K562 (cell line): ENCODE results near the gene CRYM. TPM values are rescaled to one million over a fixed set of nuclear protein-coding genes. Genes with fewer than 3 reads are reported as not detected.

Experiments
- ATAC-seq: fragments of 200-7000 bp; cut with Tn5 transposase; 3 replicates; pipeline ENCODE4 v1.9.1; 2020; ENCODE audit warnings: moderate library complexity
- BruUV-seq: library from RNA; stranded (reverse); fragments of 400-500 nt; replicated peaks from 2 replicates; lab custom pipeline; 2021; lab: Mats Ljungman, UMichigan
- CTCF ChIA-PET: fragments of 300-600 bp; formaldehyde crosslinking; extraction: SDS; loops from one replicate; lab custom pipeline; 2021; ENCODE audit warnings: low intra/inter-chr PET ratio; lab: Yijun Ruan, JAX
- POLR2A ChIA-PET: fragments of 300-600, 350-650 bp; sonication (Branson Sonifier 250); formaldehyde crosslinking; extraction: SDS; loops from one replicate; lab custom pipeline; 2021; ENCODE audit warnings: antibody characterized with exemption, inconsistent platforms; lab: Yijun Ruan, JAX
- DNase-seq, 4 experiments: peaks; one replicate each; pipeline versions ENCODE4 v3.0.0 to v3.0.0-alpha.2; 2011 to 2018; ENCODE audit warnings: low spot score in 3 of 4, mixed read lengths in 3 of 4; ENCODE audit errors: extremely low read depth in 1 of 4
- FAIRE-seq: peaks from 2 replicates; lab custom pipeline; 2011; peaks lifted over from hg19 to GRCh38; lab: Jason Lieb, UNC
- H2AFZ ChIP-seq: 2 replicates; pipeline ENCODE4 v1.6.0; 2011; ENCODE audit warnings: low read depth, low read length, control low read depth, inconsistent platforms
- H3K27ac ChIP-seq: fragments of 200-600 bp; 3 replicates; pipeline ENCODE4 v1.8.0; 2011; ENCODE audit warnings: low read depth, mild to moderate bottlenecking, control low read depth, inconsistent platforms, low read length, moderate library complexity, mixed read lengths; ENCODE audit errors: extremely low read depth
- H3K27me3 ChIP-seq, 2 experiments: fragments of 300-600 bp in 1 of 2; 2 replicates in 1 of 2; 3 replicates in 1 of 2; pipeline versions ENCODE4 v1.6.0 to v1.8.0; 2011; ENCODE audit warnings: inconsistent platforms in 2 of 2, low read length in 2 of 2, mild to moderate bottlenecking in 1 of 2, mixed read lengths in 1 of 2, moderate library complexity in 1 of 2; ENCODE audit not compliant: control insufficient read depth in 2 of 2, insufficient read depth in 2 of 2
- H3K36me3 ChIP-seq: fragments of 300-600 bp; 3 replicates; pipeline ENCODE4 v1.8.0; 2011; ENCODE audit warnings: mild to moderate bottlenecking, low read length, inconsistent platforms; ENCODE audit not compliant: control insufficient read depth, insufficient read depth
- H3K4me1 ChIP-seq, 2 experiments: fragments of 200-600 bp in 1 of 2; replicated peaks in 1 of 2; 2 replicates in 1 of 2; 3 replicates in 1 of 2; pipeline versions ENCODE4 v1.5.1 to v1.8.0; 2011; ENCODE audit warnings: inconsistent platforms in 2 of 2, low read length in 2 of 2, mild to moderate bottlenecking in 1 of 2, mixed read lengths in 1 of 2, moderate library complexity in 1 of 2; ENCODE audit not compliant: control insufficient read depth in 2 of 2, insufficient read depth in 2 of 2
- H3K4me2 ChIP-seq: 2 replicates; pipeline ENCODE4 v1.6.1; 2011; ENCODE audit warnings: low read length, control low read depth, inconsistent platforms, mixed read lengths; ENCODE audit not compliant: insufficient read depth
- H3K4me3 ChIP-seq: fragments of 200-600 bp; sonication (generic), shearing (Covaris generic); 2 replicates; pipeline ENCODE4 v1.5.1; 2016; ENCODE audit warnings: control low read depth, inconsistent platforms
- H3K79me2 ChIP-seq: fragments of 200-600 bp; 3 replicates; pipeline ENCODE4 v1.8.0; 2011; ENCODE audit warnings: low read length, inconsistent platforms; ENCODE audit not compliant: control insufficient read depth, insufficient read depth
- H3K9ac ChIP-seq, 2 experiments: 2 replicates each; pipeline versions ENCODE4 v1.6.0 to v1.6.1; 2011; ENCODE audit warnings: low read depth in 2 of 2, low read length in 2 of 2, control low read depth in 1 of 2, inconsistent platforms in 1 of 2, mild to moderate bottlenecking in 1 of 2, mixed read lengths in 1 of 2; ENCODE audit not compliant: insufficient read depth in 1 of 2
- H3K9me1 ChIP-seq: one replicate; pipeline ENCODE4 v1.6.0; 2011; ENCODE audit warnings: inconsistent platforms, mild to moderate bottlenecking, low read length, moderate library complexity; ENCODE audit not compliant: control insufficient read depth, insufficient read depth
- H3K9me3 ChIP-seq: replicated peaks from 2 replicates; pipeline ENCODE4 v1.5.1; 2011; ENCODE audit warnings: low read depth, low read length, inconsistent platforms; ENCODE audit not compliant: control insufficient read depth, insufficient read depth
- H4K20me1 ChIP-seq: replicated peaks from 2 replicates; pipeline ENCODE4 v1.6.1; 2011; ENCODE audit warnings: low read length, inconsistent platforms, mixed read lengths; ENCODE audit not compliant: control insufficient read depth, insufficient read depth
- ERF ChIP-seq: fragments of 450-650 bp; formaldehyde crosslinking; IDR thresholded peaks from 2 replicates; pipeline ENCODE4 v1.4.0; 2020; ENCODE audit warnings: mild to moderate bottlenecking, mixed read lengths
- FOXM1 ChIP-seq, 2 experiments: fragments of 450-650 bp in 1 of 2; sonication (generic) in 1 of 2; formaldehyde crosslinking in 1 of 2; IDR thresholded peaks; 2 replicates each; pipeline versions ENCODE4 v1.6.1 to v1.9.0; 2017 to 2022; ENCODE audit warnings: low read depth in 2 of 2, mild to moderate bottlenecking in 2 of 2, missing genetic modification reagents in 1 of 2, moderate library complexity in 1 of 2
- MCM3 ChIP-seq: fragments of 450-650 bp; IDR thresholded peaks from 2 replicates; pipeline ENCODE4 v1.6.1; 2016
- NR2C2 ChIP-seq, 2 experiments: fragments of 200-800 bp in 1 of 2; sonication (Bioruptor generic) in 1 of 2; sonication (generic) in 1 of 2; formaldehyde crosslinking in 1 of 2; IDR thresholded peaks; 2 replicates each; pipeline versions ENCODE4 v1.6.1 to v1.8.0; 2016 to 2022; ENCODE audit warnings: mild to moderate bottlenecking in 1 of 2, missing compliant biosample characterization in 1 of 2, missing genetic modification characterization in 1 of 2, missing genetic modification reagents in 1 of 2
- SNRNP70 ChIP-seq: fragments of 200-400 bp; formaldehyde crosslinking; optimal IDR thresholded peaks from 2 replicates; pipeline ENCODE3; 2017; ENCODE audit warnings: low read depth, low read length
- TCF7L2 ChIP-seq: fragments of 150-350 bp; IDR thresholded peaks from 2 replicates; pipeline ENCODE4 v1.6.1; 2016; ENCODE audit warnings: low read depth, mild to moderate bottlenecking, low read length, moderate library complexity
- WGBS: fragments of 100-300 bp; shearing (Covaris generic); methylation state at CpG from one replicate; pipeline ENCODE4 v1.1.6; 2016; ENCODE audit warnings: low coverage, mixed read lengths; ENCODE audit not compliant: insufficient coverage; ENCODE audit errors: missing lambda C conversion rate; 5-methylcytosine and 5-hydroxymethylcytosine counted together
- in situ Hi-C: fragments of 300-500 bp; cut with MboI; formaldehyde crosslinking; loops from 4 replicates; pipeline ENCODE4 v1.15.0; 2018; ENCODE audit warnings: inconsistent platforms, mixed read lengths
- intact Hi-C: fragments of 100-400 bp; cut with micrococcal nuclease; formaldehyde crosslinking; loops from 2 replicates; pipeline ENCODE4 v1.14.2; 2022
- polyA plus RNA-seq, 8 experiments: library from polyadenylated mRNA; depleted of rRNA in 4 of 8; stranded (reverse) in 5 of 8; unstranded in 3 of 8; fragments of >200 nt; fragmentation: Nextera tagmentation in 2 of 8; fragmentation: Illumina TruSeq in 1 of 8; extraction: Ambion mirVana in 2 of 8; extraction: Trizol in 1 of 8; gene quantifications; 2 replicates each; pipeline versions ENCODE4 v1.2.1 to v1.2.3, GENCODE V29; 2011 to 2014; ENCODE audit warnings: inconsistent platforms in 1 of 8, missing spikeins in 1 of 8
- total RNA-seq, 7 experiments: library from RNA; depleted of rRNA in 6 of 7; stranded (reverse); fragments of >200 nt in 6 of 7; fragmentation: Illumina TruSeq in 2 of 7; extraction: Trizol in 2 of 7; gene quantifications; 2 replicates each; pipeline versions ENCODE4 v1.2.1 to v1.2.3, GENCODE V29; 2011 to 2021; ENCODE audit warnings: low replicate concordance in 1 of 7
- TF ChIP-seq, protein P1 (sequence below): sonication (generic); formaldehyde crosslinking; IDR thresholded peaks from 2 replicates; pipeline ENCODE4 v1.8.0; 2022; ENCODE audit warnings: mild to moderate bottlenecking, missing genetic modification reagents
- TF ChIP-seq, protein P2 (sequence below): fragments of 450-650 bp; IDR thresholded peaks from 2 replicates; pipeline ENCODE4 v1.6.1; 2014; ENCODE audit warnings: low read depth, mild to moderate bottlenecking, moderate library complexity, borderline replicate concordance
- TF ChIP-seq, protein P3 (sequence below): sonication (generic); formaldehyde crosslinking; IDR thresholded peaks from 2 replicates; pipeline ENCODE4 v1.9.0; 2022; ENCODE audit warnings: mild to moderate bottlenecking, missing genetic modification reagents

CRYM gene
- total and polyA plus RNA-seq, 9 of the 15 experiments (the other 6 are each of a cell fraction or from before 2014, with no cell fraction given): 0.08 to 0.98 (median 0.47) TPM

DNA sequence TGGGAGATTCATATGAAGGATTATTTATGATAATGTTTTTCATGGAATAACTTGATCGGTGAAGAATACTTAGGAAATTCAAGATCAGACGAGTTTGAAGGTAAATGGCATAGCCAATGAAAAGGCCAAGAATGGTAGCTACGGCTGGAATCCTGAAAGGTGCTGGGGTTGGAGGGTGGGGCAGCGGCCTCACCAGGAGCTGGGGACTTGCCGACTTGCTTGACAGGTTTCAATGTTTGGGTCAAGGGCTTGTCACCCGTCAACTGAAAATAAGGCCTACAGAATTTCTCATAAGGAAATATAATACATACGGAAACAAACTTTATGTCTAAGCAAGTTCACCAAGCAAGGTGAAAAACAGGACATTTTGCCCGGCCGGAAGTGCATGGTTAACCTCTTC, 9.9 kb downstream of the CRYM start:
- ATAC-seq: no peak
- Histone ChIP-seq H2AFZ (no peak overlapping the region), H3K4me3 (no peak overlapping the region), H3K9ac (no peak overlapping the region), H3K4me1 (peaks cover 11 to 12% of the 10 kb centered on the region in 2 experiments), H3K9me3 (no peaks in the 10 kb centered on the region), H3K79me2 (no peaks in the 10 kb centered on the region), H3K27ac (no peak overlapping the region), H4K20me1 (no peaks in the 10 kb centered on the region), H3K36me3 (no peaks in the 10 kb centered on the region), H3K9me1 (no peaks in the 10 kb centered on the region), H3K27me3 (no peaks in the 10 kb centered on the region), H3K4me2 (no peak overlapping the region)
- TF ChIP-seq, protein P1, sequence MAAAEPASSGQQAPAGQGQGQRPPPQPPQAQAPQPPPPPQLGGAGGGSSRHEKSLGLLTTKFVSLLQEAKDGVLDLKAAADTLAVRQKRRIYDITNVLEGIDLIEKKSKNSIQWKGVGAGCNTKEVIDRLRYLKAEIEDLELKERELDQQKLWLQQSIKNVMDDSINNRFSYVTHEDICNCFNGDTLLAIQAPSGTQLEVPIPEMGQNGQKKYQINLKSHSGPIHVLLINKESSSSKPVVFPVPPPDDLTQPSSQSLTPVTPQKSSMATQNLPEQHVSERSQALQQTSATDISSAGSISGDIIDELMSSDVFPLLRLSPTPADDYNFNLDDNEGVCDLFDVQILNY: no peak
- TF ChIP-seq, protein P2, sequence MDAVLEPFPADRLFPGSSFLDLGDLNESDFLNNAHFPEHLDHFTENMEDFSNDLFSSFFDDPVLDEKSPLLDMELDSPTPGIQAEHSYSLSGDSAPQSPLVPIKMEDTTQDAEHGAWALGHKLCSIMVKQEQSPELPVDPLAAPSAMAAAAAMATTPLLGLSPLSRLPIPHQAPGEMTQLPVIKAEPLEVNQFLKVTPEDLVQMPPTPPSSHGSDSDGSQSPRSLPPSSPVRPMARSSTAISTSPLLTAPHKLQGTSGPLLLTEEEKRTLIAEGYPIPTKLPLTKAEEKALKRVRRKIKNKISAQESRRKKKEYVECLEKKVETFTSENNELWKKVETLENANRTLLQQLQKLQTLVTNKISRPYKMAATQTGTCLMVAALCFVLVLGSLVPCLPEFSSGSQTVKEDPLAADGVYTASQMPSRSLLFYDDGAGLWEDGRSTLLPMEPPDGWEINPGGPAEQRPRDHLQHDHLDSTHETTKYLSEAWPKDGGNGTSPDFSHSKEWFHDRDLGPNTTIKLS: no peak
- TF ChIP-seq MCM3: no peak
- TF ChIP-seq TCF7L2: no peak
- TF ChIP-seq ERF (CRISPR knock-in tag): no peak
- TF ChIP-seq FOXM1 (IDR thresholded peaks at IDR 0.05; ENCODE audit: low read depth): no peak
- TF ChIP-seq FOXM1 (CRISPR knock-in tag; IDR thresholded peaks at IDR 0.05; ENCODE audit: low read depth): no peak
- TF ChIP-seq, protein P3, sequence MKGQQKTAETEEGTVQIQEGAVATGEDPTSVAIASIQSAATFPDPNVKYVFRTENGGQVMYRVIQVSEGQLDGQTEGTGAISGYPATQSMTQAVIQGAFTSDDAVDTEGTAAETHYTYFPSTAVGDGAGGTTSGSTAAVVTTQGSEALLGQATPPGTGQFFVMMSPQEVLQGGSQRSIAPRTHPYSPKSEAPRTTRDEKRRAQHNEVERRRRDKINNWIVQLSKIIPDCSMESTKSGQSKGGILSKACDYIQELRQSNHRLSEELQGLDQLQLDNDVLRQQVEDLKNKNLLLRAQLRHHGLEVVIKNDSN (CRISPR knock-in tag): no peak
- TF ChIP-seq SNRNP70: no peak
- no peak for TF ChIP-seq NR2C2 (CRISPR knock-in tag; IDR thresholded peaks at IDR 0.05)
- no peak for TF ChIP-seq NR2C2 (tag; IDR thresholded peaks at IDR 0.05)
- BruUV-seq: no TSS peak
- 74% methylated on average over 9 of the region's 9 CpGs for WGBS
- CTCF ChIA-PET: no interaction called here
- intact Hi-C loops (no loop called here), in situ Hi-C loops (no loop called here)
- POLR2A ChIA-PET: interaction anchor here (1.0 kb wide), 1 partner anchor 10 kb away, joined by 4 read pairs; the partner anchor contains the start of gene CRYM
- no peak for FAIRE-seq
- DNase-seq: no peak
